Hepatocyte (in vitro differentiated cells): ENCODE measurements around the gene MIP.

Experiments used
- EZH2 ChIP-seq: fragments of 200-600 bp; sonication (generic); IDR thresholded peaks from 2 replicates; pipeline ENCODE4 v1.6.1; 2016; ENCODE audit warnings: antibody characterized with exemption, mild to moderate bottlenecking, borderline replicate concordance
- EZH2phosphoT487 ChIP-seq: fragments of 200-600 bp; sonication (generic); IDR thresholded peaks from one replicate; pipeline ENCODE4 v1.6.1; 2018; ENCODE audit warnings: antibody characterized with exemption, mild to moderate bottlenecking, low read depth, moderate library complexity; ENCODE audit not compliant: unreplicated experiment, severe bottlenecking
- TF ChIP-seq, protein P1 (sequence below): fragments of 200-600 bp; sonication (generic); IDR thresholded peaks from 2 replicates; pipeline ENCODE4 v1.5.1; 2016; ENCODE audit warnings: antibody characterized with exemption, mild to moderate bottlenecking; ENCODE audit not compliant: poor library complexity

DNA sequence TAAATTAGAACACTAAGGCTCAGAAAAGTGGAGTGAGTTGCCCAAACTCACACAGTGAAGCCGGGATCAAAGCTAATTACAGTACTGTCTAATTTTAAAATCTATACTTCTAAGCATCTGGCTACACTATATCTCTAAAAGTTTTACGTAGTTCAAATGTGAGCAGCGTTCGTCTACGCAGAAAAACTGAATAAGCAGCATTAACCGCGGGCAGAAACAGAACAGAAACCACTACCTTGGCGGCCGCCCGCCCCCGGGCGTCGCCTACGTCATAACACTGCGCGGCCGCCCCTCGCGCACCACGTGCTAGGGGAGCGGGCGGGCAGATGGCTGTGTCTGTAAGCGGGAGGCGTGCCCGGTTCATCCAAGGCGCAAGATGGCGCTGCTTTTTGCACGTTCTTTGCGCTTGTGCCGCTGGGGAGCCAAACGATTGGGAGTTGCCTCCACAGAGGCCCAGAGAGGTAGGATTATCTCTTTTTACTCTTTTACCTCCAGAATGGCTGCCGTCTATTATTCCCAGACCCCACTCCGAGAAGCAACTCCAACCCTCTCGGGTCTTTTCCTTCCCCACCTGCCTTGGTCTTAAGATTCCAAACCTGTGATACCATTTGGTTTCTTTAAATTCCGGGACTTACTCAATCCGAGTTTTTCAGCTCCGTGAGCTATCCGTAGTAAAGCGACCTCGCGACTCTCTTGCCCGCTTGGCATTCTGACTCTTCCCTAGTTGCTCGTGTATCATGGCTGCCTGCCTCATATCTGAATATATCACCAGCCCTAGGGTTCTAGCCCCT, 14.0 kb upstream of the MIP start, which contains the start of gene SPRYD4:
- TF ChIP-seq, protein P1, sequence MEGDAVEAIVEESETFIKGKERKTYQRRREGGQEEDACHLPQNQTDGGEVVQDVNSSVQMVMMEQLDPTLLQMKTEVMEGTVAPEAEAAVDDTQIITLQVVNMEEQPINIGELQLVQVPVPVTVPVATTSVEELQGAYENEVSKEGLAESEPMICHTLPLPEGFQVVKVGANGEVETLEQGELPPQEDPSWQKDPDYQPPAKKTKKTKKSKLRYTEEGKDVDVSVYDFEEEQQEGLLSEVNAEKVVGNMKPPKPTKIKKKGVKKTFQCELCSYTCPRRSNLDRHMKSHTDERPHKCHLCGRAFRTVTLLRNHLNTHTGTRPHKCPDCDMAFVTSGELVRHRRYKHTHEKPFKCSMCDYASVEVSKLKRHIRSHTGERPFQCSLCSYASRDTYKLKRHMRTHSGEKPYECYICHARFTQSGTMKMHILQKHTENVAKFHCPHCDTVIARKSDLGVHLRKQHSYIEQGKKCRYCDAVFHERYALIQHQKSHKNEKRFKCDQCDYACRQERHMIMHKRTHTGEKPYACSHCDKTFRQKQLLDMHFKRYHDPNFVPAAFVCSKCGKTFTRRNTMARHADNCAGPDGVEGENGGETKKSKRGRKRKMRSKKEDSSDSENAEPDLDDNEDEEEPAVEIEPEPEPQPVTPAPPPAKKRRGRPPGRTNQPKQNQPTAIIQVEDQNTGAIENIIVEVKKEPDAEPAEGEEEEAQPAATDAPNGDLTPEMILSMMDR: peak; percentile 39
- no peak for TF ChIP-seq EZH2
- no peak for TF ChIP-seq EZH2phosphoT487
